Activated naive CD8-positive, alpha-beta T cell treated with anti-CD3 and anti-CD28 coated beads, Interleukin-2, amount 50 U/mL, for 16 hours (primary cell): ENCODE data around the gene MGMT.

Source experiments
- DNase-seq: peaks from one replicate; pipeline ENCODE4 v3.0.0-alpha.2; 2020; ENCODE audit warnings: low read depth, low spot score

Gene MGMT

DNA sequence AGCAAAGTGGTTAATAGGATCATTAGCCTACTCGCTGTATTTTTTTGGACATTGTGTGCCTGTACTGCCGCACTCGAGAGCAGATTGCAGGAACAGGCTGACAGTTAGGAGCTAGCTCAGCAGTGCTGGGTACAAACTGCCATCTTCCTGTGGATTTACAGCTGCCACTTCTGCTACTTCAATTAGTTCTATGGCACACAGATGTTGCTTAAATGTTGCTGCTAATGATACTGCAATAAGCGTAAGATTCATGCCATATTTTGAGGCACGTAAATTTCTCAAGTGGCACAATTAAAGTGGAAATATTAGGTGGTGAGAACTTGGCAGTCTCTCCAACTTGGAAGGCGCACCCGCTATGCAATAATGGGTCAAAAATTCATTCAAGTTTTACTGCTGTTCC is 325.1 kb downstream of the MGMT start:
- DNase-seq: no peak

GRCh38 chr10:129792864-129793263 is 325.8 kb downstream of the MGMT start:
- DNase-seq: no peak

DNA sequence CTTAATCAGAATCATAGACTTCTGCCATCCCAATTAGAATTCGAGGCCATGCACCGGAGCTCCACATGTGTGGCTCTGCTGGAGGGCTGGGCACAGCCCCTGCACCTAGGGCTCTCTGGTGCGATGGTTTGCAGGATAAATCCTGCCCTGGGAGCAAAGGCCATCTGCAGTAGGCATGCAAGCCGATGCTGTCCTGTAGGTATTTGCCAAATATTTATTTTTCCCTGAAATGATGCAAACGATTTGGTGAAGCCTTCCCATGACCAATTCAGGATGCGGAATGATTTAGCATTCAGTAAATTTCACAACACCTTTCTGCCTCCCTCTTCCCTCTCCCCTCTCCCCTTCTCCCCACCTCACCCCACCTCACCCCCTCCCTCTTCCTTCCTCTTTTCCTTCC is 326.4 kb downstream of the MGMT start:
- no peak for DNase-seq

DNA sequence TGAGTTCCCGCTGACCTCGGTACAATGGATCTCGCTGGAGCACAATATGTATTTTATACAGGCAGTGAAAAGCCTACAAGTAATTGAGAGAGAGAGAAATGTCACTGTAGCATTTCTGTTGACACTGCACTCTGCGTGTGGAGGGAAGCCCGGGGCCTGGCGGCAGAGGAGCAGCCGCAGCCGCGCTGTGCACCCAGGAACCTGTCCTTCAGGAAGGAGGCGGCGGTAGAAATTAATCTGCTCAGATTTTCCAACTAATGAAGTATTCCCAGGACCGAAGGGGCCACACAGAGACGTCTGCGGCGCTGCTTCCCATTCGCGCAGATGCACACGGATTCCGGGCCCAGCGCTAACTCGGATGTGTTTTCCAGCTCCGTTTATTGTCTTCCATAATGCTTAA is 327.0 kb downstream of the MGMT start:
- no peak for DNase-seq

DNA sequence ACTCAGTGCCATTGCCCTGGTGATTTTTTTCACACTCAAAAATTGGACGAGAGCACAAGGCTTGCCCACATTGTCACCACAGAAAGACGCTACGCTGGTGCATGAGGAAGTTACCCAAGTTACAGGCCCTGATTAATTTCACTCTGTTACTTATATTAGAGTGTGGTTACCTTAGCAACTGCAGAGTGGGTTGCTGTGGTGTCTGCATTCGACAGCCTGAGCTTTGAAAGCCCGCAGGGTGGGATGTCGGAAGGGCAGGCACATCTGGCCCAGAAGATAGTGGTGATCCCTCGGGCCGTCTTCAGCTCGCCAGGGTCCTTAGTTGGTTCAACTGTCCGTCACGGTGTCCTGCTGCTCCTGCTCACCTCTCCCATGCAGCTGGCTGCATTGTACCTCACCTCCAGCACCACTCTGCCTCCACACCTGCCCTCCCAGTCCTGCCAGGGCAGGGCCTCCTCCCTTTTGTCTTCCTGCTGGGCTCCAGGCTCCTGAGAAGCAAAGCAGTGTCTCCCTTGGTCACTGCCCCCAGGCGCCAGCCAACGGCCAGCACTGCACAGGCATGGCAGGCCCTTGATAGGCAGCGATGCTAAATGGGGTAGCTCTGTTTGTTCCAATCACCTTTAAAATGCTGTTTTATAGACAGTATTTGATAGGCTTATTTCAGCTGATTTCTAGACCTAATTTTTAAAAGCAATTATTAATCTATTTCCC is 329.8 kb downstream of the MGMT start:
- no peak for DNase-seq

DNA sequence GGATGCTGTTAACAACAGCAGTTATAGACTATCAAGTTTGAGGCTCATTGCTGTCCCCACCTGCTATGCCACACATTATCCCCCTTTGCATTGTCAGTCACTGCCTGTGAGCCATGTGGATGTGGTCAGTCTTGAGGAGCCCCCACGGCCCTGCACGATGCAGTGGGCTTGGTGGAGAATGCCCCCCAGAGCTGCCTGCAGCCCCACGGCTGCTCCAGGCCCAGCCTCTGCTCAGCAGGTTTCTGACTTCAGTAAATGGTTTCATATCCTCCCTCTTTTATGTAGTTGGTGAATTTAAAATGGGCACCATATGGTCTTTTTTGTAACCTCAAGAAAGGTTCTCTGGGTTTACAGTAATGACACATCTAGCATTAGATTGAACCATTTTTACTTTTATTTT is 332.9 kb downstream of the MGMT start:
- no peak for DNase-seq

DNA sequence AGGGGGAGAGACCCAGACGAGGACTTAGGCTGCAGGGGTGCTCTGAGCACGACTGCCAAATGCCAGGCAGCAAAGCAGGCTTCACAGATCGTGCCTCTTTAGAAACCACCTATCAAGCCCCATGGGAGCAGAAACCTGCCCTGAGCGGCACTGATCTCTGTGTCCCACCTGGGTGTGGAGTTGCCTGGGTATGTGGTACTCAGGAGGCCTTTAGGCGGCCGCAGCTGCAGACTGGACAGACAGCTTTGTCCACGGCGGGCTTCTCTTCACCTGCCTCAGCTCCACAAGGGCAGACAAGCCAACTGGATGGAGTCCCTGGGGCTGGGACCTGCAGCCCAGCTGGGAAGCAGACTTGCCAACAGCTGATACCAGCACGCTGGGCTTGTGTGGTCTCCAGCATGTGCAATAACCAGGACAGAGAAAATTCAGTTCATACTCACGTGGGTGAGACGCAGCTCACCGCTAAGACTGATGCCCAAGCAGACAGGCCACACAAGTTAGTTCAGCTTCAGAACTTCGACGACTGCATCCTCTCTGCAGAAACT is 333.8 kb downstream of the MGMT start:
- no peak for DNase-seq

- no peak for DNase-seq
These were observed 340.2 kb downstream of the MGMT start for GRCh38 chr10:129807211-129807610.

GRCh38 chr10:129808092-129808983 is 341.3 kb downstream of the MGMT start:
- no peak for DNase-seq

- no peak for DNase-seq
These were observed 342.4 kb downstream of the MGMT start for GRCh38 chr10:129809431-129809830.

DNA sequence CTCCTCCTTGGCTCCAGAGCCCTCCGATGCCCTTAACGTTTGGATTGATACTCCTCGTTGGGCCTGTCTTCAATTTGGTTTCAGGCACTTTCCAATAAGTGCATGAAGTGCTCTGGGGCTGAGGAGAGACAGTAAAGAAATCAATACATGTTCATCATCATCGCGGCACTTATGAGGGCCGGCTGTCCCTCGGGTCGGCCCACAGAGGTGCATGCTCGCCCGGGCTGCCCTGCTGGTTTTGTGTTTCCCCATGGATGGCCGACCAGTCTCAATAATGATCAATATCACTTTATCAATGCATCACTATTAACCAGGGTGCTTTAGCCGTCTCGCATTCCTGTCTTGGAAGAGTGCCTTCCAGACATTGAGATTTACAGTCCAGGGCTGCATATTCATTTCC is 342.8 kb downstream of the MGMT start:
- no peak for DNase-seq

DNA sequence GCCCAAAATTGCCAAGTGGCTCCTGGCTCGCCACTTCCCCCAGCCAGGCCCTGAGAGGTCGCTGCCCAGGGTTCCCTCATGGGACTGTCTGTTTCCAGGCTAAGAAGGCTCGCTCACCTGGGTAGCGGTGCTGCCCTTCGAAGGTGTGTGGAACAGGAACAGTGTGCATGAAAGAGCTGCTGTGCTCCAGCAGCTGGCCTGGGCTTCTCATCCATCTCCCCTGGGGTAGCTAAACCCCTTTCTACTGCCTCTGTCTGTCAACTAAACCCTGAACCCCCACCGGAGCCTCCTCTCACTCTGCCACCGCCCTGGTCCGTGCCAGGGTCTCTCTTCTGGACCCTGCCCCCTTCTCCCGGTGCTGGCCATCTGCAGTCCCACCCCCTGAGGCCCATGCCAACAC is 344.2 kb downstream of the MGMT start:
- DNase-seq: no peak

GRCh38 chr10:129812398-129812797 is 345.4 kb downstream of the MGMT start:
- DNase-seq: no peak

GRCh38 chr10:129814681-129815646 is 347.9 kb downstream of the MGMT start:
- no peak for DNase-seq

- no peak for DNase-seq
These were observed 349.0 kb downstream of the MGMT start for GRCh38 chr10:129815898-129816655.

DNA sequence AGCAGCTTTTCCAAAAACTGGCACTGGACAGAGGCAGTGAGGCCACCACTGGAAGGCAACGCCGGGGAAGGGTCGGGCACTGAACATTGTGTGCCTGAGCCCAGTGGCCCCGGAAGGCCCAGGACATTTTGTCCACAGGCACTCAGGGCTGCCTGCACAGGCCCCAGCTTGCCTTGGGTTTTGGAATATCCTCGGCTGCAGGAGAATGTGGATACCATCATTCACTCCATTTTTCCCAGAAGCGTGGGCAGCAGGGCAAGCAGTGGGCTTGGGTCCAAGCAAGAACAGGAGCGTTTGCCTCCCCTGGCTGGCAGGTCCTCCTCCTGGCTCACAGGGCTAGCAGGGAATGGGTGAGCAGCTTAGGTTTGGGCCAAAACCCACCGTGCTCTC is 349.6 kb downstream of the MGMT start:
- DNase-seq: no peak
